ENCODE data around the gene CIITA. TPM values are rescaled to one million over a fixed set of nuclear protein-coding genes. Genes with fewer than 3 reads are reported as not detected.

CIITA gene
- total RNA-seq, 1 experiment from 2014 or later: not detected

GRCh38 chr16:10862438-10862837 is 14.6 kb upstream of the CIITA start:
- no peaks in the 10 kb centered on the region for H3K79me2 ChIP-seq (ENCODE audit: insufficient read depth, low read length)
- H2BK5ac ChIP-seq (ENCODE audit: insufficient read length, low read length): no peak overlapping the region
- no peak overlapping the region for H2BK20ac ChIP-seq (ENCODE audit: low read depth, low read length, poor library complexity, severe bottlenecking)
- Mint-ChIP-seq H3K9me3 (peaks cover 5 to 8% of the 10 kb centered on the region in 2 experiments; a peak in 3 of 5 replicates), H3K27ac (no peak overlapping the region; a peak in 1 of 7 replicates), H3K4me3 (no peak overlapping the region), H3K27me3 (ENCODE audit: low read depth) (peaks cover 3% of the 10 kb centered on the region), H3K4me1 (peaks cover 8% of the 10 kb centered on the region in 2 experiments), H3K36me3 (ENCODE audit: insufficient read depth in 1 of 3, low read depth in 3 of 3) (peaks cover 0 to 7% (median 3%) of the 10 kb centered on the region in 3 experiments; a peak in 3 of 7 replicates)
- H4K20me1 ChIP-seq (ENCODE audit: control insufficient read depth, insufficient read depth, insufficient read length): no peaks in the 10 kb centered on the region
- no peak overlapping the region for H4K91ac ChIP-seq (ENCODE audit: insufficient read length, low read depth, low read length)
- no peak overlapping the region for H3K4ac ChIP-seq (ENCODE audit: low read depth, low read length)
- no peak overlapping the region for H2AFZ ChIP-seq (ENCODE audit: low read length)
- no peak overlapping the region for H4K5ac ChIP-seq (ENCODE audit: insufficient read length, low read depth, low read length)
- no peak overlapping the region for H3K14ac ChIP-seq (ENCODE audit: insufficient read depth, low read length)
- no peaks in the 10 kb centered on the region for H3K23me2 ChIP-seq (ENCODE audit: insufficient read length, low read depth, low read length, poor library complexity, severe bottlenecking)
- H3K27ac ChIP-seq (ENCODE audit: insufficient read length, low read depth, low read length): no peak overlapping the region
- no peak overlapping the region for H2BK15ac ChIP-seq (ENCODE audit: low read depth, low read length)
- no peak overlapping the region for H2BK12ac ChIP-seq (ENCODE audit: insufficient read length, low read depth, low read length)
- no peak overlapping the region for H3K18ac ChIP-seq (ENCODE audit: insufficient read length, low read depth, low read length)
- H3K79me1 ChIP-seq (ENCODE audit: insufficient read depth, low read depth, low read length, poor library complexity, severe bottlenecking): no peaks in the 10 kb centered on the region
- TF ChIP-seq CTCF (conservative IDR thresholded peaks at IDR 0.05): no peak
- H4K8ac ChIP-seq (replicated peaks; ENCODE audit: insufficient read length, low read depth, low read length): no peak overlapping the region
- no peak overlapping the region for H3K23ac ChIP-seq (ENCODE audit: insufficient read length, low read depth, low read length)
- no peak overlapping the region for H3K56ac ChIP-seq (ENCODE audit: insufficient read length, low read depth, low read length)
- H3K4me1 ChIP-seq (ENCODE audit: insufficient read depth, low read length): no peaks in the 10 kb centered on the region; the same call in 1 of the 2 replicates
- no peak overlapping the region for H3K9ac ChIP-seq (ENCODE audit: extremely low read depth, insufficient read length, low read length)
- DNase-seq: no peak
- H3K4me2 ChIP-seq (ENCODE audit: insufficient read depth, insufficient read length, low read length): no peak overlapping the region
- H2AK5ac ChIP-seq (ENCODE audit: insufficient read length, low read length): no peak overlapping the region
- WGBS (ENCODE audit: extremely low coverage, insufficient read length, low lambda C conversion rate): no CpG with 5 or more reads among the region's 2 CpGs
- no peaks in the 10 kb centered on the region for H3K9me3 ChIP-seq (ENCODE audit: control insufficient read depth, low read depth, low read length)
- H3T11ph ChIP-seq (ENCODE audit: low read length): no peak overlapping the region
- no peaks in the 10 kb centered on the region for H3K27me3 ChIP-seq (ENCODE audit: insufficient read depth, low read length)
- H2BK120ac ChIP-seq (ENCODE audit: low read depth, low read length, poor library complexity, severe bottlenecking): no peak overlapping the region
